LNCaP clone FGC (cell line): ENCODE data around the gene SCYL1.
A peak's percentile ranks its signal among the peaks of the same experiment; 100 is the strongest.

Source experiments
- DNase-seq: peaks from one replicate; pipeline ENCODE4 v3.0.0-alpha.2; 2011; ENCODE audit warnings: low read depth
- H3K4me3 ChIP-seq: 2 replicates; pipeline ENCODE4 v1.5.1; 2011; ENCODE audit warnings: mild to moderate bottlenecking, low read depth, low read length, control low read depth
- CTCF ChIP-seq: IDR thresholded peaks from 2 replicates; pipeline ENCODE4 v1.5.1; 2012; ENCODE audit warnings: mild to moderate bottlenecking; ENCODE audit not compliant: control insufficient read depth, insufficient read depth; ENCODE audit errors: extremely low read depth

The SCYL1 gene

DNA sequence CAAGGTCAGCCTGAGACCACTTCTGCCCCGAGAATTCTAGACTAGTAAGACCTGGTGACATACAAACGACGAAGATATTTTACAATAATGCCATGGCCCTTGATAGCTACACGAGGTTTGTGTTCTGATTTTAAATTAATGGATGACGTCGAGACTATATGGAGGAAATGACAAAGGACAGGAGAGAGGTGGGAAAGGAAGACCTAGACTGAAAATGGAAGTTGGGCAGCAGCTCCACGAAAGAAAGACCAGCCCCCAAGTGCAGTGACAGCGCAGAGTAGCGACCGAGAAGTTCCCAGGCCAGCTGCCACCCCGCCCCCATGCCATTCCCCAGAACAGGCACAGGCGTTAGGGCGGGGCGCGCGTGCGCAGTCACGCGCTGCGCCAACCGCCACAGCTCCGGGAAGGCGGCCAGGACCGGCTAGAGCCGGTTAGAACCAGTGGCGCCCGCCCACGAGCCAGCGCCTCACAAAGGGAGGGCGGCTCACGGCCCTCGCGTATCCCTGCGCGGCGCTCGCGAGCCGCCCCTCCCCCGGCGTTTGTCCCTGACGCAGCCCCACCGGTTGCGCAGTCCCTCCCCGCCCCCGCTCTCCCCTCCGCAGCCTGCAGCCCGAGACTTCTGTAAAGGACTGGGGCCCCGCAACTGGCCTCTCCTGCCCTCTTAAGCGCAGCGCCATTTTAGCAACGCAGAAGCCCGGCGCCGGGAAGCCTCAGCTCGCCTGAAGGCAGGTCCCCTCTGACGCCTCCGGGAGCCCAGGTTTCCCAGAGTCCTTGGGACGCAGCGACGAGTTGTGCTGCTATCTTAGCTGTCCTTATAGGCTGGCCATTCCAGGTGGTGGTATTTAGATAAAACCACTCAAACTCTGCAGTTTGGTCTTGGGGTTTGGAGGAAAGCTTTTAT lies 27.5 kb upstream of the SCYL1 start:
- peak; percentile 94 for DNase-seq
- TF ChIP-seq CTCF: no peak
- H3K4me3 ChIP-seq: peak overlapping the region; percentile 78

- DNase-seq: no peak
- no peak for TF ChIP-seq CTCF
Measured at GRCh38 chr11:65498042-65498726, 26.7 kb upstream of the SCYL1 start.

DNA sequence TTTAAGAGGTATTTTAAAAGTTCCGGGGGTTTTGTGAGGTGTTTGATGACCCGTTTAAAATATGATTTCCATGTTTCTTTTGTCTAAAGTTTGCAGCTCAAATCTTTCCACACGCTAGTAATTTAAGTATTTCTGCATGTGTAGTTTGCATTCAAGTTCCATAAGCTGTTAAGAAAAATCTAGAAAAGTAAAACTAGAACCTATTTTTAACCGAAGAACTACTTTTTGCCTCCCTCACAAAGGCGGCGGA lies 26.2 kb upstream of the SCYL1 start:
- no peak for DNase-seq
- TF ChIP-seq CTCF: no peak
- peak overlapping the region; percentile 78 for H3K4me3 ChIP-seq

More at GRCh38 chr11:65498042-65498726, 26.7 kb upstream of the SCYL1 start:
- H3K4me3 ChIP-seq: peak overlapping the region; percentile 78

- no peak for TF ChIP-seq CTCF
- DNase-seq: peak; percentile 85
- H3K4me3 ChIP-seq: peak within 1 kb of the TSS; percentile 78
Measured at GRCh38 chr11:65498977-65499712, 25.7 kb upstream of the SCYL1 start, which contains the start of gene MALAT1. Gene MALAT1 (plus strand): TSS chr11:65499045.

DNA sequence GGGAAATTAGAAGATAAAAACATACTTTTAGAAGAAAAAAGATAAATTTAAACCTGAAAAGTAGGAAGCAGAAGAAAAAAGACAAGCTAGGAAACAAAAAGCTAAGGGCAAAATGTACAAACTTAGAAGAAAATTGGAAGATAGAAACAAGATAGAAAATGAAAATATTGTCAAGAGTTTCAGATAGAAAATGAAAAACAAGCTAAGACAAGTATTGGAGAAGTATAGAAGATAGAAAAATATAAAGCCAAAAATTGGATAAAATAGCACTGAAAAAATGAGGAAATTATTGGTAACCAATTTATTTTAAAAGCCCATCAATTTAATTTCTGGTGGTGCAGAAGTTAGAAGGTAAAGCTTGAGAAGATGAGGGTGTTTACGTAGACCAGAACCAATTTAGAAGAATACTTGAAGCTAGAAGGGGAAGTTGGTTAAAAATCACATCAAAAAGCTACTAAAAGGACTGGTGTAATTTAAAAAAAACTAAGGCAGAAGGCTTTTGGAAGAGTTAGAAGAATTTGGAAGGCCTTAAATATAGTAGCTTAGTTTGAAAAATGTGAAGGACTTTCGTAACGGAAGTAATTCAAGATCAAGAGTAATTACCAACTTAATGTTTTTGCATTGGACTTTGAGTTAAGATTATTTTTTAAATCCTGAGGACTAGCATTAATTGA lies 25.0 kb upstream of the SCYL1 start:
- no peak for TF ChIP-seq CTCF
- DNase-seq: no peak
- H3K4me3 ChIP-seq: peak overlapping the region; percentile 78

DNA sequence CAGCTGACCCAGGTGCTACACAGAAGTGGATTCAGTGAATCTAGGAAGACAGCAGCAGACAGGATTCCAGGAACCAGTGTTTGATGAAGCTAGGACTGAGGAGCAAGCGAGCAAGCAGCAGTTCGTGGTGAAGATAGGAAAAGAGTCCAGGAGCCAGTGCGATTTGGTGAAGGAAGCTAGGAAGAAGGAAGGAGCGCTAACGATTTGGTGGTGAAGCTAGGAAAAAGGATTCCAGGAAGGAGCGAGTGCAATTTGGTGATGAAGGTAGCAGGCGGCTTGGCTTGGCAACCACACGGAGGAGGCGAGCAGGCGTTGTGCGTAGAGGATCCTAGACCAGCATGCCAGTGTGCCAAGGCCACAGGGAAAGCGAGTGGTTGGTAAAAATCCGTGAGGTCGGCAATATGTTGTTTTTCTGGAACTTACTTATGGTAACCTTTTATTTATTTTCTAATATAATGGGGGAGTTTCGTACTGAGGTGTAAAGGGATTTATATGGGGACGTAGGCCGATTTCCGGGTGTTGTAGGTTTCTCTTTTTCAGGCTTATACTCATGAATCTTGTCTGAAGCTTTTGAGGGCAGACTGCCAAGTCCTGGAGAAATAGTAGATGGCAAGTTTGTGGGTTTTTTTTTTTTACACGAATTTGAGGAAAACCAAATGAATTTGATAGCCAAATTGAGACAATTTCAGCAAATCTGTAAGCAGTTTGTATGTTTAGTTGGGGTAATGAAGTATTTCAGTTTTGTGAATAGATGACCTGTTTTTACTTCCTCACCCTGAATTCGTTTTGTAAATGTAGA lies 24.3 kb upstream of the SCYL1 start:
- peak overlapping the region; percentile 78 for H3K4me3 ChIP-seq
- no peak for DNase-seq
- no peak for TF ChIP-seq CTCF
